GM18505 (cell line): ENCODE measurements around the gene DSCAML1.

ENCODE experiments used
- ATAC-seq: cut with Tn5 transposase; IDR thresholded peaks from one replicate; pipeline ENCODE4 v1.9.1; 2021; ENCODE audit not compliant: unreplicated experiment
- POLR2A ChIP-seq: IDR thresholded peaks from 4 replicates; pipeline ENCODE4 v1.6.1; 2011; ENCODE audit warnings: borderline replicate concordance; ENCODE audit not compliant: insufficient read depth, insufficient read length; ENCODE audit errors: extremely low read depth

DSCAML1 gene

GRCh38 chr11:117613521-117613920, 183.5 kb downstream of the DSCAML1 start:
- TF ChIP-seq POLR2A, result no peak
- no peak for ATAC-seq

GRCh38 chr11:117612177-117612576, 184.8 kb downstream of the DSCAML1 start:
- no peak for ATAC-seq
- no peak for TF ChIP-seq POLR2A

- TF ChIP-seq POLR2A, result no peak
- no peak for ATAC-seq
Measured at GRCh38 chr11:117610901-117611300, 186.1 kb downstream of the DSCAML1 start.

- no peak for TF ChIP-seq POLR2A
- ATAC-seq, result no peak
Measured at GRCh38 chr11:117610045-117610444, 187.0 kb downstream of the DSCAML1 start.

- ATAC-seq, result no peak
- no peak for TF ChIP-seq POLR2A
Measured at GRCh38 chr11:117607449-117607848, 189.6 kb downstream of the DSCAML1 start.

GRCh38 chr11:117606790-117607189, 190.2 kb downstream of the DSCAML1 start:
- TF ChIP-seq POLR2A, result no peak
- no peak for ATAC-seq

- no peak for ATAC-seq
- no peak for TF ChIP-seq POLR2A
Measured at GRCh38 chr11:117606211-117606610, 190.8 kb downstream of the DSCAML1 start.

GRCh38 chr11:117605331-117605730, 191.7 kb downstream of the DSCAML1 start:
- no peak for ATAC-seq

GRCh38 chr11:117604336-117604995, 192.6 kb downstream of the DSCAML1 start:
- TF ChIP-seq POLR2A, result no peak
- ATAC-seq, result no peak

More at GRCh38 chr11:117605331-117605730, 191.7 kb downstream of the DSCAML1 start:
- TF ChIP-seq POLR2A, result no peak

- TF ChIP-seq POLR2A, result no peak
- ATAC-seq, result no peak
Measured at GRCh38 chr11:117603932-117604331, 193.1 kb downstream of the DSCAML1 start.

- no peak for ATAC-seq
- TF ChIP-seq POLR2A, result no peak
Measured at GRCh38 chr11:117601006-117601708, 195.9 kb downstream of the DSCAML1 start.

- ATAC-seq, result no peak
- no peak for TF ChIP-seq POLR2A
Measured at GRCh38 chr11:117600234-117600783, 196.7 kb downstream of the DSCAML1 start.

GRCh38 chr11:117597071-117597470, 199.9 kb downstream of the DSCAML1 start:
- TF ChIP-seq POLR2A, result no peak
- ATAC-seq, result no peak

- TF ChIP-seq POLR2A, result no peak
- no peak for ATAC-seq
Measured at GRCh38 chr11:117595440-117595839, 201.6 kb downstream of the DSCAML1 start.
